HG02943 (cell line): ENCODE data around the gene SNCA.

Source experiments
- ATAC-seq: cut with Tn5 transposase; IDR thresholded peaks from one replicate; pipeline ENCODE4 v1.9.1; 2021; ENCODE audit warnings: mild to moderate bottlenecking, low read depth, moderate library complexity; ENCODE audit not compliant: unreplicated experiment

Gene SNCA

GRCh38 chr4:89757154-89757719 lies 79.7 kb downstream of the SNCA start:
- ATAC-seq = no peak

DNA sequence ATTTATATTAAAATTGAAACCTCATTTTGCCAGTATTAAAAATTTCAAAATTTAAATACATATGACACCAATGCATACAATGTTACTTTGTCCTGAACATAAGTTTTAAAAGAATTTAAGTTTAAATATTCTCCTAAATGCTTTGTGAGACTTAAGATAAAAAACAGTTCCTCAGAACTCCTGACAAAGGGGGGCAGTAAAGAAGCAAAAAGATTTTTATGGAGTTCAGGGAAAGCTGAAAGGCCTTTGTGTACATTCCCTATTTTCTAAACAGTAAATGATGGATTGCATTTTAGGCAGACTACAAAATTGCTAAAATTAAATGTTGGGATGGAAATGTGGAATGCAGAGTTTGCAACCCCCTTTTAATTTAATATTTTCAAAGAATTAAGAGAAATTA lies 81.7 kb downstream of the SNCA start:
- no peak for ATAC-seq

GRCh38 chr4:89754531-89754930 lies 82.4 kb downstream of the SNCA start:
- ATAC-seq = no peak

DNA sequence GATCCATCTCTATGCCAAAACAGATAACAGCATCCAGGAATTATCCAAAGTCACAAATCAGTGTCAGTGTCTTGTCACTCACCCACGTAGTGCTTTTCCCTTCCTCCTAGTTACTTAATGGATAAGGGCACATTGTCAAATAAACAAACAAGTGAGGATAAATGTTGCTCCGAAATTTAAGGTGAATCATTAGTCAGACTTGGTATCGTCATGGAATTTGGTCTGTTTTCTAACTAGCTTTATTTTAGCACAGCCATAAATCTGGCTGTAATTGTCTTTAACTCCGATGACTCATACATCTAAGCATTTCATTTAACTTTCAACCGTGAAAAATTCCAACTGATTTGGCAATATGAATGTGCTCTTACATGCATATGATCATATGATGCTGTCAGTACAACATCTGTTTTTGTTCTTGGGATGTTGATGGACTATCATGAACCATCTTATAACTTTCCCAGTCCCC lies 83.3 kb downstream of the SNCA start:
- ATAC-seq = no peak

DNA sequence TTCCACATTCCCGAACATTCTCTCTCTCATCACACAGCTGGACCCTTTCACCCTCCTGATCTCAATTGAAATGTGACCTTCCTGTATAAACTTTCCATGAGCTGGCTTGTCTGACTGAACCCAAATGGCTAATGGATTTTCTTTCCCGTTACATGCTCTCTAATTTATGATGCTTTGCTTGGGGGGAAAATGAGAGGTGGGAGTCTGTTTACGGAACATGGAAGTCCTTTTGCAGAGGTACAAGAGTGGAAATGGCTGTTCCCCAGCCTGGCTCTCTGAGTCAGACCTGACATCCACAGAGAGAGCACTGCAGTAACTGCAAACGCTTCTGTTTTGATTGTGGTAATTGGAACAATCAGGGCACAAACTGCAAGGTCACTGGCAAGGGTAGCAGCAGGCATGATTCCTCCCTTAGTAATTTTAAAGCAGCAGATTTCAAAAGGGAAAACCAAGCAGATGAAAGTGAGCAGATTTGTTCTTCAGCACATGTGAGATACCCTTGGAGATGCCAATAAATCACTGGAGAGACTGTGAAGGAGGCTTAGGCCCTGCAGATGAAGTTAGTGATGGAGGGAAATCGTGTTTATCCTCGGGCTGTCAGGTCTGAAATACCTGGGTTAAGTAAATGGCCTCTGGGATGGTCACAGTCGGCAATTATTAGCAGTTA lies 83.9 kb downstream of the SNCA start:
- ATAC-seq = no peak

GRCh38 chr4:89751416-89751815 lies 85.5 kb downstream of the SNCA start:
- no peak for ATAC-seq

DNA sequence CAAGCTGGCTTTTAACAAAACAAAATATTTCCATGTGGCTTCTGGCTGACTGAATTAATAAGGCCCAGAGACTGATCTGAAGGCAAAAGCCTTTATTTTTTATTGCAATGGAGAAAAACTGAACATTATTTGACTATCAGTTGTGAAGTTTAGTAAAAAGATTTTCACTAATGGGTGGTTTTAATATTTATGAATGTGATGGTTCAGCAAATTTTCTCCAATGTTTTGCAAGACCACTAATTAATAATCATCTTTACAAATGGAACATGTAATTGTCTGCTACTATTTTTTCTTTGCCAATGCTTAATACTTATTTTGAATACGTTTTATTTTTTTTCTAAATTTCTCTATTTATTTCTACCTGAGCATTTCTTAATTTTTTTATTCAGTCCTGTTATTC lies 90.6 kb downstream of the SNCA start:
- ATAC-seq = no peak

DNA sequence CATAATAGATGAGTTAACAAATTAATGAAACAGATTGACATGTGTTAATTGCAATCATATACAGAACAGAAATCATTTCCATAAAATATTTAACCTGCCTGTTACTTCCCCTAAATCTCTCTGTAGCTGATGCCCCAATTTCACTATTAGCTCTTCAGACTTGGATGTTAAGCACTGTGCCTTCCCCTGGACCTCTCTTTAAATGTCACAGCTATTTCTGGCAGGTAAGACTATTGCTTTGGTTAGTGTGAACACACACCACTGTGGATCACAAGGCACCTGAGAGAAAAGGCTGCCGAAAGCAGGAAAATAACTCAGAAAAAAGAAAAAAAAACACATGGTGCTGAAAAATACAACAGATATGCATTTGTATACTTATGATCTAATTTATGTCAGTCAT lies 91.3 kb downstream of the SNCA start:
- no peak for ATAC-seq

DNA sequence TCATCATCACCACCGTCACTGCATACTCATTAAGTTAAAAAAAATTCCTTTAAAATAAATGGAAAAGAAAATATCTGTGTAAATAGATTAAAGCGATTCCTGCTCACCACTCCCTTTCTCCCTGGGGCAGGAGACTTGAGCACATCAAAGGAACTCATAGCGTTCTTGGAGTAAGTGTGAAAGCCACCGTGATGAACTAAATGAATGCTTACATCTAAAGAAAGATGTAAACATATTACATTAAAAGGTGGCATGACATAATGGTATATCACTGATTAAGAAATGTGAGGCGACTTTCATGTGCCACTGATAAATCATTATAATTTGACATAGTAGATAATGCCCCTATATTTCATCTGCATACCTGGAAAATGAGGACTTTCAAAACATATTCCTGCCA lies 92.0 kb downstream of the SNCA start:
- no peak for ATAC-seq

DNA sequence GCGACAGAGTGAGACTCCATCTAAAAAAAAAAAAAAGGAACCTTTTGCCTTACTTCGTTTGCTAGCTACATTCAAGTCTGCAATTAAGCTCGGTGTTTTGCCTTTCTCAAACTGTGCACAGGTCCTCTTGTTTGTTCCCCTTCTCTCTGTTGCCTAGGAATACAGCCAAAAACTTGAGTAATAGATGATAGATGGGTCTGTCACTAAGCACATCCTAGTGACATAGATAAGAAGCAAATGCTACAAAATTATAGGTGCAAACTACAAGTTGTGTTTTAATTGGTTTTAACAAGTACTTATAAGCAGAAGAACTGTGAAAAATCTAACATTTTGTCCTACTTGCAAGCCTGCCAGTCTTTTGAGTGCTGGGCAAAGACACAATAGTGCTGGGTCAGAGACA lies 95.2 kb downstream of the SNCA start:
- ATAC-seq = no peak

DNA sequence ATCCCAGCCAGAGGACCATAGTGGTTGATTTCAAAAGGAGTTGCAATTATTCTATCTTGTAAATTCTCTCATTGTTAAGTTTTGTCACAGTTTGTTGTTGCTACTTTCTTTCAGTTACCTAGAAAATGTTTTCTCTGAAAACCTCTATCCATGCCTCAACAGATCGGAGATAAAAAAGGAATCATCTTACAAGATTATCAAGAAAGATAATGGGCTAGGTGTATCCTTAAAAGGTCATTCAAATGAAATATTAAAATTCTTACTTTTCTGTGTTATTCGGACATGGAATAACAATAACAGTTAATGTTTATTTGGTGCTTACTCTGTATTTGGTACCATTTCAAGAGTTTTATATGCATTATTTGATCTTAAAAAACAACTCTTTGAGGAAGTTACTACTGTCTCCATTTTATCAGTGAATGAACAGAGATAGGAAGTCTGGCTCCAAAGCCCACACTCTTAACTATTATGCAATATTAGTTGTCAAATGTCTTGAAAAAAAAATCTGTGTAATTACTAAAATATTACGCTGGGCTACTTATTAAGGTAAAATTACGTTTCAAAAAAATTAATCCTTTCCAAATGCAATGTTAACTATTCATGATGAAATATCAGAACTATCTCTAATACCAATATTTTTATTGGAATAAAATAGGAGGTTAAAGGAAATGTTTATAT lies 97.5 kb downstream of the SNCA start:
- ATAC-seq = no peak

DNA sequence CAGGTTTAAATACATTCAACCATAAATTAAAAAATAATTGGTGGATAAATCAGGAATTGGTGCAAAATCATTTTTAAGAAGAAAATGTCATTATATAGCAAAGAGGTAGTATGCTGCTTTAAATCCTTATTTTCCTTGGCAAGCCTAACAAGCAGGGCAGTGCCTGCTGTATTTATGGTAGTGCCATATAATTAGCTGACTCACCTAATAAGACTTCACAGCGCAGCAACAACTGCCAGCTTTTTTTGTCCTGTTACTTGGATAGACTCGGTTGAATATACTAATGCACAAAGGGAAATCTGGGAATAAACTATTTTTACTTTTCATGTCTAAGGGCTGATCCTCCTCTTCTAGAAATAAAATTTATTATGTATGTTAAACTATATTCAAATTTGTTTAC lies 99.1 kb downstream of the SNCA start:
- ATAC-seq = no peak

DNA sequence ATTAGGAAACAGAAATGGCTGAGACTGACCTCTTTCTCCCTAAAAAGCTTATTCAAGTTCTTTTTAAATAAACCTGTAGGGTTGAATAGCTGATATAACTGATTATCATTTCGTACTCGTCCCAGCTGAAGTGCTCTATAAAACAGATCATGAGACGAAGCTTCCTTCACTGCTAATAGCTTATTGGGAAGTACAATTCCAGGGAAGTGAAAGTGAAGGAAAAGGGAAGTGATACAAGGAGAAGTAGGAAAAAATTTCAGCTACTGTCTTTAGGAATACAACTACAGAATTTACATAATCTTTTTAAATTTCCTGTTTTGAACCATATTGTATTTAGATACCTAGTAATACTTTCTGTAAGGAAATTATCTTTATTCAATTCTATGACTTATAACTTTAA lies 103.0 kb downstream of the SNCA start:
- ATAC-seq = no peak

- no peak for ATAC-seq
Observed at GRCh38 chr4:89727238-89727637, 109.7 kb downstream of the SNCA start.

DNA sequence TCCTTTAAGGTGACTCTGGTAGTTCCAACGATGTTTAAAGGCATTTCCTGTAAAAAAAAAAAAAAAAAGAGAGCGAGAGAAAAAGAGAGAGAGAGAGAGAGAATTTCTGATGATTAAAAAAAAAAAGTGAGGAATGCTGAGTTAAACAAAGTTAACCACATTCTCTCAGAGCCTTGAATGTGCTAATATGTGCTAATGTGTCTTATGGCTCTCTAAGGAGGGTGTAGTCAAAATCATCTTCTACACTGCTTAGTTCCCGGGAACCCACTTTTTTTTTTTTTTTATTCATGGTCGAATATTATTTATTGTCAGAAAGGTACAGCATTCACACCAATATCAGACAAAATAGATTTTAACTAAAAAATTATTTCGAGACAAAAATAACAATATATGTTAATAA lies 111.7 kb downstream of the SNCA start:
- ATAC-seq = no peak

DNA sequence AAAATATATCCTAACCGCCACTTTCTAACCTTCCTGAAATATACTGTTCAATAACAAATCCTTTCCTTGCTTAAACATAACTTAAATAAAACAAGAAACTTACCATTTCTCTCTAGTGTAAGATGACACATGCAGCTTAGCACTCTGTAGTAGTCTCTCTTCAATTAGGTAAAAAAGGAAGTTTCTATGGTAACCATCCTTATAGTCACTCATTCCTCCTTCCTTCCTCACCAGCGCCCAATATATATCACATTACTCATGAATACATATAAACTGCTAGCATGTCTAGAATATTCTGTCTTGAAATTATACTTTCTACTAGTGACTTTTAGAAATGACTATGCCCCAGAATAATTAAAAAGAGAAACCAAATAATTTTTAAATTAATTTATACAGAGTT lies 112.2 kb downstream of the SNCA start:
- no peak for ATAC-seq

- no peak for ATAC-seq
Observed at GRCh38 chr4:89723096-89723495, 113.9 kb downstream of the SNCA start.

DNA sequence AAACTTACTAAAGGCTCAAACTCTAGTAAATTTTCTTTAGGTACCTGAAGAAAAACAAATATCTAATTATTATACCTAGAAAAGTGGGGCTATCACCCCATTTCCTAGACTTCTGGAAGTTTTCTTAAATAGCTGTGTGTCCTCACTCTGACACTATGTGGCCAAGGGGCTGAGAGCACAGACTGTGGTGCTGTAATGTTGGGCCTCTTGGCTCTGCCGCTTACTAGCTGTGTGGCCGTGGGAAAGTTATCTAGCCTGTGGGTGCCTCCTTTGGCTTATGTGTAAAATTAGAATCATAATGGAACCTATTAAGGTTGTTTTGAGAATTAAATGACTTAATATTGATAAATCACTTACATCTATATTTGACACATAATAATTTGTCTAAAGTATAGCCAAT lies 114.4 kb downstream of the SNCA start:
- ATAC-seq = no peak

- no peak for ATAC-seq
Observed at GRCh38 chr4:89720981-89721380, 116.0 kb downstream of the SNCA start.

DNA sequence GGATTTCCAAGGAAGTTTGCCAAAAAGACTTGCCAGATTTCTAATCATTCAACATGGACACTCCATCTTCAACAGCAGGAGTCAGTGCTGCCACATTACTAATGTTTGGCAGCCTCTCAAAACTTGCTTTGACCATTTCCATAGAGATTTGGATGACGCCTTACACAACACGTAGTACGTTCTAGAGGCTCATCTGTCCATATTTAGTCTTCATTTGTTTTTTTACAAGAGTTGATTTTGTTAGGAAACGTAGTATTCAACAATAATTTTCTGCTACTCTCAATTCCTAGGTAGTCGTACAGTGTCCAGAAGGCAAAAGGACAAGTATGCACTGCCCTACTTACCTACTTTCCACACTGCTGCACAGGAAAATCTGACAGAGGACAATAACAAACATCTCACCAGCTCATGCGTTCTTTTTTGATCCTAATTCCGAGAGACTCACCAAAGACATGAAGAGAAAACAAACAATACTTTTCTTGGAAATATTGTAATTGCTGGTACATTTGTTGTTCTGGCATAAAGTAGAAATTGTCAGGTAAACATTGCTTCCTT lies 117.3 kb downstream of the SNCA start:
- no peak for ATAC-seq

GRCh38 chr4:89716893-89717292 lies 120.1 kb downstream of the SNCA start:
- ATAC-seq = no peak

DNA sequence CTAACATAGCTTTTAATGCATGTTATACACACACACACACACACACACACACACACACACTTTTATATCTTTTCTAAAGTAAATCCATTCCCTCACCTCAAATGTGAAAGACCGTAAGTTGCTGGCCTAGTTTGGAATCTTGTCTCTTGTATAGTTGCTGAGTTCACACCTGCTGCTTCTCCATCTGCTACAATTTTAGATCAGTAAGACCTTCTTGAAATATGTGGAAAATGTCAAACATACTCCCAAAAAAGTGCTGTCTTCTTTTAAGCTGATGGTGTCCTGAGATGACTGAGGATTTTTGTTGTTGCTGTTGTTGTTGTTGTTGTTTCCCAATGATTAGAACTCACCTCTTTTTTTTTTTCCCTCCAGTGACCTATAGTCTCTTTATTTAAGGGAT lies 121.3 kb downstream of the SNCA start:
- ATAC-seq = no peak
